ENCODE results near the gene MPPE1.

DNA sequence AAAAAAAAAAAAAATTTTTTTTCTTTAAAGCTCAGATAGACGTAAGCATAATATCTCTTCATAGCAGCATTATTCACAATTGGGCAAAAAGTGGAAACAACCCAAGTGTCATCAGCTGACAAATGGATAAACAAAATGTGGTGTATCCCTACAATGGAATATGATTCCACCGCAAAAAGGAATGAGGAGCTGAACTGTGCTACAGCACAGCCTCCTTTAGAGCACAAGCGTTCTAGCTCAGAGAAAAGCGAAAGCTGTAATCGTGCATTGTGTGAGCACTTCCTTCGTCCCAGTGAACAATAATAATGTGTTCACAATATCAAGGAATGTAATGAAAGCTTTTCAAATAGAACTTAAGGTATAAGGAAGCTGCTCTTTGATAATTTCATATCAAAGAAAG is 68.6 kb downstream of the MPPE1 start:
- no peak for TF ChIP-seq CTCF (conservative IDR thresholded peaks at IDR 0.05; ENCODE audit: low read length)
- no peak for TF ChIP-seq EZH2phosphoT487 (IDR thresholded peaks at IDR 0.05; ENCODE audit: borderline replicate concordance, low read depth, low read length)

Data from OCI-LY7 (cell line).